GM23338 (cell line): ENCODE results near the gene SNAPIN. TPM values are rescaled to one million over a fixed set of nuclear protein-coding genes. Genes with fewer than 3 reads are reported as not detected.

Experiments used
- ATAC-seq: fragments of 200-7000 bp; cut with Tn5 transposase; 3 replicates; pipeline ENCODE4 v1.9.1; 2020
- DNase-seq: peaks from one replicate; pipeline ENCODE4 v3.0.0-alpha.2; 2015; ENCODE audit warnings: low spot score
- H2AFZ ChIP-seq: fragments of 200-600 bp; sonication (generic); 2 replicates; pipeline ENCODE4 v1.8.0; 2016; ENCODE audit warnings: antibody characterized with exemption, mild to moderate bottlenecking, moderate library complexity
- H3F3A ChIP-seq: fragments of 200-600 bp; sonication (generic); replicated peaks from 2 replicates; pipeline ENCODE4 v1.8.0; 2017; ENCODE audit warnings: antibody characterized with exemption, mixed run types, low read depth
- H3K27ac ChIP-seq: fragments of 200-600 bp; sonication (generic); 2 replicates; pipeline ENCODE4 v1.6.1; 2016; ENCODE audit warnings: low read depth
- H3K27me3 ChIP-seq: fragments of 200-600 bp; sonication (generic); 2 replicates; pipeline ENCODE4 v1.8.0; 2016; ENCODE audit warnings: mild to moderate bottlenecking, mixed run types, moderate library complexity; ENCODE audit not compliant: insufficient read depth
- H3K36me3 ChIP-seq: fragments of 200-600 bp; sonication (generic); 2 replicates; pipeline ENCODE4 v1.8.0; 2016; ENCODE audit warnings: mild to moderate bottlenecking; ENCODE audit not compliant: insufficient read depth
- H3K4me1 ChIP-seq: fragments of 200-600 bp; sonication (generic); 2 replicates; pipeline ENCODE4 v1.8.0; 2016; ENCODE audit warnings: mild to moderate bottlenecking, moderate library complexity; ENCODE audit not compliant: insufficient read depth
- H3K4me2 ChIP-seq: fragments of 200-600 bp; sonication (generic); 2 replicates; pipeline ENCODE4 v1.7.1; 2017; ENCODE audit warnings: mixed run types
- H3K4me3 ChIP-seq: fragments of 200-600 bp; sonication (generic); 2 replicates; pipeline ENCODE4 v1.6.1; 2016; ENCODE audit warnings: mixed run types
- H3K79me2 ChIP-seq: fragments of 200-600 bp; sonication (generic); replicated peaks from 2 replicates; pipeline ENCODE4 v1.8.0; 2017; ENCODE audit warnings: mild to moderate bottlenecking; ENCODE audit not compliant: insufficient read depth
- H3K9me2 ChIP-seq: fragments of 200-600 bp; sonication (generic); 2 replicates; pipeline ENCODE4 v1.8.0; 2017; ENCODE audit not compliant: insufficient read depth
- H4K20me1 ChIP-seq: fragments of 200-600 bp; sonication (generic); replicated peaks from 2 replicates; pipeline ENCODE4 v1.8.0; 2017; ENCODE audit warnings: mild to moderate bottlenecking; ENCODE audit not compliant: insufficient read depth
- H3K27ac Mint-ChIP-seq: 2 replicates; pipeline ENCODE4 v1.8.0; 2020; ENCODE audit warnings: inconsistent platforms, mild to moderate bottlenecking, moderate library complexity, mixed read lengths
- H3K27me3 Mint-ChIP-seq: 3 replicates; pipeline ENCODE4 v1.8.0; 2022; ENCODE audit warnings: low read depth, mild to moderate bottlenecking, moderate library complexity, mixed read lengths, inconsistent platforms; ENCODE audit not compliant: insufficient read depth, poor library complexity
- H3K36me3 Mint-ChIP-seq: 3 replicates; pipeline ENCODE4 v1.8.0; 2021; ENCODE audit warnings: low read depth, mild to moderate bottlenecking, inconsistent platforms, moderate library complexity, mixed read lengths
- H3K4me1 Mint-ChIP-seq: 3 replicates; pipeline ENCODE4 v1.8.0; 2020; ENCODE audit warnings: mild to moderate bottlenecking, inconsistent platforms, mixed read lengths
- H3K4me3 Mint-ChIP-seq: 3 replicates; pipeline ENCODE4 v1.8.0; 2021; ENCODE audit warnings: moderate library complexity, mild to moderate bottlenecking, inconsistent platforms, mixed read lengths
- H3K9me3 Mint-ChIP-seq: 3 replicates; pipeline ENCODE4 v1.8.0; 2020; ENCODE audit warnings: moderate library complexity, mild to moderate bottlenecking, inconsistent platforms, mixed read lengths
- CREB1 ChIP-seq: fragments of 250-450 bp; sonication (Bioruptor Pico); IDR thresholded peaks from 2 replicates; pipeline ENCODE4 v1.5.0; 2020; ENCODE audit warnings: low read depth, mild to moderate bottlenecking, moderate library complexity
- NANOG ChIP-seq: IDR thresholded peaks from 2 replicates; pipeline ENCODE4 v1.6.1; 2016; ENCODE audit warnings: antibody characterized with exemption, borderline replicate concordance
- POLR2AphosphoS5 ChIP-seq: IDR thresholded peaks from 2 replicates; pipeline ENCODE4 v1.6.1; 2016; ENCODE audit warnings: antibody characterized with exemption, low read depth
- STAT1 ChIP-seq: IDR thresholded peaks from one replicate; pipeline ENCODE4 v1.6.1; 2016; ENCODE audit warnings: antibody characterized with exemption; ENCODE audit not compliant: unreplicated experiment
- ZNF114 ChIP-seq: fragments of 250-450 bp; sonication (Bioruptor Pico); IDR thresholded peaks from 2 replicates; pipeline ENCODE4 v1.5.0; 2020; ENCODE audit warnings: mild to moderate bottlenecking, moderate library complexity
- ZNF331 ChIP-seq: fragments of 250-450 bp; sonication (Bioruptor Pico); IDR thresholded peaks from 2 replicates; pipeline ENCODE4 v1.5.0; 2020; ENCODE audit warnings: low read depth, mild to moderate bottlenecking, moderate library complexity
- polyA plus RNA-seq: library from polyadenylated mRNA; unstranded; fragments of >200 nt; fragmentation: Nextera tagmentation; extraction: Ambion mirVana; gene quantifications from 2 replicates; pipeline ENCODE4 v1.2.1, GENCODE V29; 2016
- total RNA-seq: library from RNA; depleted of rRNA; stranded (reverse); fragments of >200 nt; shearing (Covaris generic); gene quantifications from 2 replicates; pipeline ENCODE4 v1.2.3, GENCODE V29; 2014
- TF ChIP-seq, protein P1 (sequence below), 2 experiments: fragments of 200-600 bp in 1 of 2; sonication (generic) in 1 of 2; conservative IDR thresholded peaks; 2 replicates each; pipeline versions ENCODE4 v1.5.1 to v1.6.1; 2016 to 2017; ENCODE audit warnings: antibody characterized with exemption in 2 of 2, low read depth in 2 of 2, mild to moderate bottlenecking in 2 of 2, moderate library complexity in 1 of 2
- TF ChIP-seq, protein P2 (sequence below): IDR thresholded peaks from 2 replicates; pipeline ENCODE4 v1.6.1; 2016; ENCODE audit warnings: antibody characterized with exemption
- TF ChIP-seq, protein P3 (sequence below): IDR thresholded peaks from one replicate; pipeline ENCODE4 v1.6.1; 2018; ENCODE audit warnings: antibody characterized with exemption; ENCODE audit not compliant: unreplicated experiment

Gene SNAPIN
- total and polyA plus RNA-seq, 2 experiments from 2014 or later = 25.6 to 48.5 TPM

DNA sequence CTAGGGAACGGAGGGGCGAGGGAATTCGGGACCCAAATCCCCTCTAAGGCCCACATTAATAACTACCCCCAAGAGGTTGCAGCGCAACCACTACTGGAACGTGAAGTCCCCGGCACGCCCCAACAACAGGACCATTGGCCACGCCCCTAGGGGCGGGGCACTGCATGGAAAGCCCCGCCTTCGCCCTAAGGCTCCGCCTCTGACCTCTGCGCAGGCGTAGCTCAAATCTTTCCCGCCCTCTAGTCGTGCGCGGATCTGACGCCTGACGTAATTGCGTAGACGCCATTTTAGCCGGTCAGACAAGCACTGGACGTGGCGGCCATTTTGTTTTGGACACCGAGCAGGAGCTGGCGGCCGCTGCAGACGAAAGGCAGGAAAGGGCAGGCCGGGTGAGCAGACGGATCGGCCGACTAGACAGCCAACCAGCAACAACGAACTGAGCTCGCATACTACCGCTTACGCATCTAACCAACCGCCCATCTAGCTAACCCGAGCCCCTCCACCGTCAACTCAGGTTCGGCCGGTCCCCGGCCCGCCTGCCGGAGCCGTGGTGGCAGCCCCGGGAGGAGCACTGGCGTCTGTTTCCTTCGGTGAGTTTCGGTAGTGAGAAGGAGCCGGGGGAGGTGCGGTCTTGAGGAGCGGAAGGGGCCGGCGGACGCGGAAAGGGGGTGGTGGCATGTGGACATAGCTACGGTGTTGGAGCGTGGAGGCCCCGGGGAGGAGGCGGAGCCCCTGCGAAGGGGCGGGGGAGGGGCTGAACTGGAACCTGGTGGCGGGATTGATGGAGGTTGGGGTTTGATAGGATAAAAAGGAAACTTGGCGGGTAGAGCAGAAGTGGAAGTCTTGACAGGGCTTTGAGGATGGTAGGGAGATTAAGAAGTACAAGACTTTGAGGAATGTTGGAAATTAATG lies 24.5 kb upstream of the SNAPIN start, which contains the start of gene CHTOP:
Gene CHTOP, plus strand, starts transcription at position 313 of the 912 bp plus-strand sequence. CDS start 2,523 bp downstream, outside the sequence.
- Mint-ChIP-seq H3K27me3 (peaks cover 11% of the 10 kb centered on the region), H3K4me1 (peaks cover 22% of the 10 kb centered on the region), H3K4me3 (peak within 1 kb of the TSS; percentile 96), H3K36me3 (peaks cover 54% of the 10 kb centered on the region), H3K27ac (peak within 1 kb of the TSS; percentile 100), H3K9me3 (no peaks in the 10 kb centered on the region)
- peak within 1 kb of the TSS; percentile 84 for H3K4me2 ChIP-seq
- DNase-seq (peak; percentile 99), ATAC-seq (peak; percentile 91)
- H3K27me3 ChIP-seq = no peaks in the 10 kb centered on the region
- no peaks in the 10 kb centered on the region for H3K9me2 ChIP-seq
- H3K36me3 ChIP-seq = peaks cover 32% of the 10 kb centered on the region
- H3K4me3 ChIP-seq = peak within 1 kb of the TSS; percentile 89
- peak within 1 kb of the TSS; percentile 100 for H3K27ac ChIP-seq
- TF ChIP-seq CREB1 (CRISPR knock-in tag) (peak; percentile 91), POLR2AphosphoS5 (peak; percentile 96)
- TF ChIP-seq, protein P1, sequence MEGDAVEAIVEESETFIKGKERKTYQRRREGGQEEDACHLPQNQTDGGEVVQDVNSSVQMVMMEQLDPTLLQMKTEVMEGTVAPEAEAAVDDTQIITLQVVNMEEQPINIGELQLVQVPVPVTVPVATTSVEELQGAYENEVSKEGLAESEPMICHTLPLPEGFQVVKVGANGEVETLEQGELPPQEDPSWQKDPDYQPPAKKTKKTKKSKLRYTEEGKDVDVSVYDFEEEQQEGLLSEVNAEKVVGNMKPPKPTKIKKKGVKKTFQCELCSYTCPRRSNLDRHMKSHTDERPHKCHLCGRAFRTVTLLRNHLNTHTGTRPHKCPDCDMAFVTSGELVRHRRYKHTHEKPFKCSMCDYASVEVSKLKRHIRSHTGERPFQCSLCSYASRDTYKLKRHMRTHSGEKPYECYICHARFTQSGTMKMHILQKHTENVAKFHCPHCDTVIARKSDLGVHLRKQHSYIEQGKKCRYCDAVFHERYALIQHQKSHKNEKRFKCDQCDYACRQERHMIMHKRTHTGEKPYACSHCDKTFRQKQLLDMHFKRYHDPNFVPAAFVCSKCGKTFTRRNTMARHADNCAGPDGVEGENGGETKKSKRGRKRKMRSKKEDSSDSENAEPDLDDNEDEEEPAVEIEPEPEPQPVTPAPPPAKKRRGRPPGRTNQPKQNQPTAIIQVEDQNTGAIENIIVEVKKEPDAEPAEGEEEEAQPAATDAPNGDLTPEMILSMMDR (conservative IDR thresholded peaks at IDR 0.05; ENCODE audit: low read depth in 2 of 2) = no peak
- TF ChIP-seq, protein P2, sequence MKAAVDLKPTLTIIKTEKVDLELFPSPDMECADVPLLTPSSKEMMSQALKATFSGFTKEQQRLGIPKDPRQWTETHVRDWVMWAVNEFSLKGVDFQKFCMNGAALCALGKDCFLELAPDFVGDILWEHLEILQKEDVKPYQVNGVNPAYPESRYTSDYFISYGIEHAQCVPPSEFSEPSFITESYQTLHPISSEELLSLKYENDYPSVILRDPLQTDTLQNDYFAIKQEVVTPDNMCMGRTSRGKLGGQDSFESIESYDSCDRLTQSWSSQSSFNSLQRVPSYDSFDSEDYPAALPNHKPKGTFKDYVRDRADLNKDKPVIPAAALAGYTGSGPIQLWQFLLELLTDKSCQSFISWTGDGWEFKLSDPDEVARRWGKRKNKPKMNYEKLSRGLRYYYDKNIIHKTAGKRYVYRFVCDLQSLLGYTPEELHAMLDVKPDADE = 0 out of 2 replicates have a peak, but pooled peaks have one; percentile 16
- H3K4me1 ChIP-seq = peaks cover 12% of the 10 kb centered on the region; the same call in 1 of the 2 replicates
- peaks cover 22% of the 10 kb centered on the region for H3F3A ChIP-seq
- H4K20me1 ChIP-seq = peaks cover 10% of the 10 kb centered on the region; the same call in 1 of the 2 replicates
- H2AFZ ChIP-seq = peak within 1 kb of the TSS; percentile 9; the same call in 1 of the 2 replicates
- peaks cover 48% of the 10 kb centered on the region for H3K79me2 ChIP-seq

DNA sequence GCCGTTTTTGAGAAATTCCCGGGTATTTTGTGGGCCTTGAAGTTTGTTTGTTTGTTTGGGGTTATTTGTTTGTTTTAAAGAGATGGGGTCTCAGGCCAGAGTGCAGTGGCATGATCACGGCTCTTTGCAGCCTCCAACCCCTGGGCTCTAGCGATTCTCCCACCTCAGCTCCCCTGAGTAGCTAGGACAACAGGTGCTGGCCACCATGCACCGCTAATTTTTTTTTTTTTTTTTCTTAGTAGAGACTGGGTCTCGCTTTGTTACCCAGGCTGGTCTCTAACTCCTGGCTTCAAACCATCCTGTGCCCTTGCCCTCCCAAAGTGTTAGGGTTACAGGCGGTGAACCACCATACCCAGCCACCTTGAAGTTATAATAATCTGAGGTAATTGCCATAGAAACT lies 22.6 kb upstream of the SNAPIN start:
- Histone ChIP-seq H2AFZ (no peak overlapping the region), H3K4me1 (peaks cover 12% of the 10 kb centered on the region; the same call in 1 of the 2 replicates), H3K4me3 (peak overlapping the region; percentile 89), H3K4me2 (peak overlapping the region; percentile 84; the same call in 1 of the 2 replicates), H4K20me1 (peaks cover 26% of the 10 kb centered on the region), H3F3A (peaks cover 22% of the 10 kb centered on the region), H3K79me2 (peaks cover 57% of the 10 kb centered on the region), H3K36me3 (peaks cover 51% of the 10 kb centered on the region), H3K27ac (peak overlapping the region; percentile 63; the same call in 1 of the 2 replicates), H3K9me2 (no peaks in the 10 kb centered on the region), H3K27me3 (no peaks in the 10 kb centered on the region)
- H3K9me3 Mint-ChIP-seq = no peaks in the 10 kb centered on the region
- H3K4me1 Mint-ChIP-seq = peaks cover 15% of the 10 kb centered on the region
- ATAC-seq (no peak), DNase-seq (no peak)
- H3K4me3 Mint-ChIP-seq = peak overlapping the region; percentile 96
- peaks cover 70% of the 10 kb centered on the region for H3K36me3 Mint-ChIP-seq
- peaks cover 14% of the 10 kb centered on the region for H3K27me3 Mint-ChIP-seq
- peak overlapping the region; percentile 80; the same call in 1 of the 2 replicates for H3K27ac Mint-ChIP-seq
- no peak for TF ChIP-seq STAT1
- TF ChIP-seq, protein P2 = no peak
- no peak for TF ChIP-seq ZNF331 (CRISPR knock-in tag)
- TF ChIP-seq POLR2AphosphoS5 = no peak
- no peak for TF ChIP-seq ZNF114 (CRISPR knock-in tag)
- TF ChIP-seq, protein P3, sequence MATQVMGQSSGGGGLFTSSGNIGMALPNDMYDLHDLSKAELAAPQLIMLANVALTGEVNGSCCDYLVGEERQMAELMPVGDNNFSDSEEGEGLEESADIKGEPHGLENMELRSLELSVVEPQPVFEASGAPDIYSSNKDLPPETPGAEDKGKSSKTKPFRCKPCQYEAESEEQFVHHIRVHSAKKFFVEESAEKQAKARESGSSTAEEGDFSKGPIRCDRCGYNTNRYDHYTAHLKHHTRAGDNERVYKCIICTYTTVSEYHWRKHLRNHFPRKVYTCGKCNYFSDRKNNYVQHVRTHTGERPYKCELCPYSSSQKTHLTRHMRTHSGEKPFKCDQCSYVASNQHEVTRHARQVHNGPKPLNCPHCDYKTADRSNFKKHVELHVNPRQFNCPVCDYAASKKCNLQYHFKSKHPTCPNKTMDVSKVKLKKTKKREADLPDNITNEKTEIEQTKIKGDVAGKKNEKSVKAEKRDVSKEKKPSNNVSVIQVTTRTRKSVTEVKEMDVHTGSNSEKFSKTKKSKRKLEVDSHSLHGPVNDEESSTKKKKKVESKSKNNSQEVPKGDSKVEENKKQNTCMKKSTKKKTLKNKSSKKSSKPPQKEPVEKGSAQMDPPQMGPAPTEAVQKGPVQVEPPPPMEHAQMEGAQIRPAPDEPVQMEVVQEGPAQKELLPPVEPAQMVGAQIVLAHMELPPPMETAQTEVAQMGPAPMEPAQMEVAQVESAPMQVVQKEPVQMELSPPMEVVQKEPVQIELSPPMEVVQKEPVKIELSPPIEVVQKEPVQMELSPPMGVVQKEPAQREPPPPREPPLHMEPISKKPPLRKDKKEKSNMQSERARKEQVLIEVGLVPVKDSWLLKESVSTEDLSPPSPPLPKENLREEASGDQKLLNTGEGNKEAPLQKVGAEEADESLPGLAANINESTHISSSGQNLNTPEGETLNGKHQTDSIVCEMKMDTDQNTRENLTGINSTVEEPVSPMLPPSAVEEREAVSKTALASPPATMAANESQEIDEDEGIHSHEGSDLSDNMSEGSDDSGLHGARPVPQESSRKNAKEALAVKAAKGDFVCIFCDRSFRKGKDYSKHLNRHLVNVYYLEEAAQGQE = no peak
- no peak for TF ChIP-seq NANOG
- no peak for TF ChIP-seq CREB1 (CRISPR knock-in tag)
- TF ChIP-seq, protein P1 (conservative IDR thresholded peaks at IDR 0.05; ENCODE audit: low read depth in 2 of 2) = no peak
